ENCODE data around the gene CACNA2D3. TPM values are rescaled to one million over a fixed set of nuclear protein-coding genes. Genes with fewer than 3 reads are reported as not detected.
"Not testable (repeated sequence)": the region's sequence is repeated elsewhere in the genome, so short reads cannot be mapped to it uniquely, and the experiment has no call there.

CACNA2D3 gene
- total RNA-seq, 2 experiments from 2014 or later = not detected

- Mint-ChIP-seq H3K27me3 (peaks cover 1% of the 10 kb centered on the region), H3K4me1 (no peaks in the 10 kb centered on the region), H3K9me3 (peaks cover 11% of the 10 kb centered on the region), H3K36me3 (no peaks in the 10 kb centered on the region), H3K4me3 (no peak overlapping the region), H3K27ac (no peak overlapping the region)
- DNase-seq = no peak
Observed at GRCh38 chr3:54458357-54458756, 336.0 kb downstream of the CACNA2D3 start.

DNA sequence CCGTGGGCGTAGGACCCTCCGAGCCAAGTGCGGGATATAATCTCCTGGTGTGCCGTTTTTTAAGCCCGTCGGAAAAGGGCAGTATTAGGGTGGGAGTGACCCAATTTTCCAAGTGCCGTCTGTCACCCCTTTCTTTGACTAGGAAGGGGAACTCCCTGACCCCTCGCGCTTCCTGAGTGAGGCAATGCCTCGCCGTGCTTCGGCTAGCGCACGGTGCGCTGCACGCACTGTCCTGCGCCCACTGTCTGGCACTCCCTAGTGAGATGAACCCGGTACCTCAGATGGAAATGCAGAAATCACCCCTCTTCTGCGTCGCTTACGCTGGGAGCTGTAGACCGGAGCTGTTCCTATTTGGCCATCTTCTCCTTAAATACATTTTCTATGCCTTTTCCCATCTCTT, 342.2 kb downstream of the CACNA2D3 start:
- not testable (repeated sequence) for H3K27ac Mint-ChIP-seq, DNase-seq, H3K4me3 Mint-ChIP-seq, H3K27me3 Mint-ChIP-seq, H3K36me3 Mint-ChIP-seq, H3K9me3 Mint-ChIP-seq, H3K4me1 Mint-ChIP-seq

DNA sequence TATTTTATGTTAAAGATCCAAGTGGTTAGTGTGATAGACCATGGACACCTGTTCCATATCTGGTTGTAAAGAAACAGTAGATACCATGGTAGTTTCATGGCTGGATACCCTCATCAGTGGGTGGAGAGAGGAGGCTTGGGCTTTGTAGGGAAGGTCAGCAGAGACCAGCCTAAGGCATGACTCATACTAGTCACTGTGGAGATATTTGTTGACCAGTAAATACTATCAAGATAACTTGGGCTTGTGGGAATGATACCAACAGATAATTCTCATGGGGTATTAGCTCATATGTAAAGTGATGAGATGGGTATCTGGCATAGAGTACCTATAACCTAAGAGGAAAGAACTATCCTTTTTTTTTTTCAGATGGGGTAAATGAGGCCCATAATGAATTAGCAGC, 354.5 kb downstream of the CACNA2D3 start:
- no peak overlapping the region for H3K27ac Mint-ChIP-seq
- DNase-seq = no peak
- no peaks in the 10 kb centered on the region for H3K27me3 Mint-ChIP-seq
- no peak overlapping the region for H3K4me3 Mint-ChIP-seq
- H3K9me3 Mint-ChIP-seq = peaks cover 25% of the 10 kb centered on the region
- no peaks in the 10 kb centered on the region for H3K36me3 Mint-ChIP-seq
- H3K4me1 Mint-ChIP-seq = no peaks in the 10 kb centered on the region

GRCh38 chr3:54481606-54482365, 359.4 kb downstream of the CACNA2D3 start:
- no peaks in the 10 kb centered on the region for H3K4me1 Mint-ChIP-seq
- no peak overlapping the region for H3K27ac Mint-ChIP-seq
- H3K36me3 Mint-ChIP-seq = no peaks in the 10 kb centered on the region
- no peak for DNase-seq
- H3K9me3 Mint-ChIP-seq = peaks cover 3% of the 10 kb centered on the region
- no peaks in the 10 kb centered on the region for H3K27me3 Mint-ChIP-seq
- no peak overlapping the region for H3K4me3 Mint-ChIP-seq

DNA sequence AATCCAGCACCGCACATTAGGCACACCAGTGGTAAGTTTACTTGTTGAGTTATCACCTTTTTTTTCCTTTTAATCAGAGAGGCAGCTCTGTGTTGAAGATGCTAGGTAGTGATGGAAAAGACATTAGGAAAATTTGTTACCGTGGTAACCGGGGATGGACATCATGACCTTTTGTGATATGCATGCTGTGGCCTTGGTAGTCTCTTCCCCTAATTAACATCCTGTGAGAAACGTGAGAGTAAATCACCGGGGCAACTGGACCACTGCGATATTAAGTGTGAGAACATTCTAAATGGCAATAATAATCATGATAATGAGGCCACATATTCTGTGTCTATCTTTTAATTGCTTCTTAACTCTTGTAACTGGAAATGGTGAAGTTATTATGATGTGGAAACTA, 362.0 kb downstream of the CACNA2D3 start:
- H3K27me3 Mint-ChIP-seq = no peaks in the 10 kb centered on the region
- no peaks in the 10 kb centered on the region for H3K9me3 Mint-ChIP-seq
- no peak overlapping the region for H3K27ac Mint-ChIP-seq
- H3K36me3 Mint-ChIP-seq = no peaks in the 10 kb centered on the region
- H3K4me3 Mint-ChIP-seq = no peak overlapping the region
- H3K4me1 Mint-ChIP-seq = no peaks in the 10 kb centered on the region
- DNase-seq = no peak

GRCh38 chr3:54486317-54486716, 364.0 kb downstream of the CACNA2D3 start:
- no peaks in the 10 kb centered on the region for H3K36me3 Mint-ChIP-seq
- H3K27ac Mint-ChIP-seq = no peak overlapping the region
- no peak overlapping the region for H3K4me3 Mint-ChIP-seq
- DNase-seq = no peak
- H3K4me1 Mint-ChIP-seq = no peaks in the 10 kb centered on the region
- no peaks in the 10 kb centered on the region for H3K27me3 Mint-ChIP-seq
- no peaks in the 10 kb centered on the region for H3K9me3 Mint-ChIP-seq

GRCh38 chr3:54488297-54488696, 365.9 kb downstream of the CACNA2D3 start:
- H3K4me3 Mint-ChIP-seq = no peak overlapping the region
- no peak overlapping the region for H3K27ac Mint-ChIP-seq
- H3K27me3 Mint-ChIP-seq = no peaks in the 10 kb centered on the region
- H3K36me3 Mint-ChIP-seq = no peaks in the 10 kb centered on the region
- H3K9me3 Mint-ChIP-seq = peaks cover under 1% of the 10 kb centered on the region
- DNase-seq = no peak
- no peaks in the 10 kb centered on the region for H3K4me1 Mint-ChIP-seq

GRCh38 chr3:54494209-54494608, 371.9 kb downstream of the CACNA2D3 start:
- Mint-ChIP-seq H3K36me3 (no peaks in the 10 kb centered on the region), H3K27me3 (no peaks in the 10 kb centered on the region), H3K4me1 (no peaks in the 10 kb centered on the region), H3K9me3 (peaks cover 11% of the 10 kb centered on the region), H3K27ac (no peak overlapping the region), H3K4me3 (no peak overlapping the region)
- no peak for DNase-seq

GRCh38 chr3:54506603-54507002, 384.3 kb downstream of the CACNA2D3 start:
- no peaks in the 10 kb centered on the region for H3K4me1 Mint-ChIP-seq
- no peak overlapping the region for H3K27ac Mint-ChIP-seq
- H3K27me3 Mint-ChIP-seq = peaks cover 3% of the 10 kb centered on the region
- no peak overlapping the region for H3K4me3 Mint-ChIP-seq
- DNase-seq = no peak
- no peaks in the 10 kb centered on the region for H3K9me3 Mint-ChIP-seq
- H3K36me3 Mint-ChIP-seq = no peaks in the 10 kb centered on the region

GRCh38 chr3:54507876-54508460, 385.6 kb downstream of the CACNA2D3 start:
- Mint-ChIP-seq H3K4me3 (no peak overlapping the region), H3K27me3 (peaks cover 3% of the 10 kb centered on the region), H3K36me3 (no peaks in the 10 kb centered on the region), H3K27ac (no peak overlapping the region), H3K4me1 (no peaks in the 10 kb centered on the region), H3K9me3 (no peaks in the 10 kb centered on the region)
- no peak for DNase-seq

DNA sequence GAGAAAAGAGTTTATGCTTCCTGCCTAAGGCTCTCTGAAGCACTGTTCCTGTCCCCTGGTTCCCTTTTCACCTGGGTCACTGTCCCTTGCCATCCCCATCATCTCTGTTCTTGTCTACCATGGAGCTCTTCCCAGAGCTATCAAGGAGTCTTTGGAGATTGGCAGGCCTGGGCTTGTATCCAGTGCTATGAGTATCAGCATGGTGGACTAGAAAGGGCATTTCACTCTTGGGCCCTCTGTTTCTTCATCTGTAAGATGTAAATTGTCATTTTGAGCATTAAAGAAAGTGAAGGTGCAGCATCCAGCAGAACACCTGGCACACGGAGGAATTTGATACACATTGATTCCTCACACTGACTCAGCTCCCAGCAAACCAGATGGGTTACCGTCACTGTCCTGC, 388.2 kb downstream of the CACNA2D3 start:
- H3K9me3 Mint-ChIP-seq = no peaks in the 10 kb centered on the region

DNA sequence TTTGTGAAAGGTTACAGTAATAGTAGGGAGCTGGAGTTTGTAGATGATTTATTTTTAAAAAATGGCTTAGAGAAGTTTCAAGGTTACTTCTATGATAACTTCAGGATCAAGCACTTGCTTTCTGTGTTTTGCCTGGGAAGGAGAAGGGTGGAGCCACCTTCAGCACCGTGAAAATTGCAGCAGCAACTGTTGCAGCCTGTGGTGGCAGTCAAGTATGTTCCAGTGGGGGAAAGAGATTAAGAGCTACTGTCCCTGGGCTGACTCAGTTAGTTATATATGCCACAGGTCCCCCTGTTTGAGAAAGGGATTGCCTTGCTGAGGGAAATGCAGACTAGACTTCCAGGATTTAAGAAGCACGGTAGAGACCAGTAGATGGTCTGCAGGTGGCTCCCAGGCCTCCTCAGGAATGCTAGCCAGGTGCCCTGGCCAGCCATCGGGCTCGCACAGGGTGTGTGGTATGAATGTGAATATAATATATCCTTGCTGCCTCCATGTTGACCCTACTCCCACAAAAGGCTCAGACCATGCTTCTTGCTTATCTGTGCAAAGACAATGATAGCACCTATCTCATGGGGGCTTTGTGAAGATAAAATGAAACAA, 389.5 kb downstream of the CACNA2D3 start:
- H3K4me3 Mint-ChIP-seq = no peak overlapping the region
- no peaks in the 10 kb centered on the region for H3K36me3 Mint-ChIP-seq
- H3K4me1 Mint-ChIP-seq = no peaks in the 10 kb centered on the region
- peaks cover 3% of the 10 kb centered on the region for H3K27me3 Mint-ChIP-seq
- H3K9me3 Mint-ChIP-seq = no peaks in the 10 kb centered on the region
- no peak overlapping the region for H3K27ac Mint-ChIP-seq
- no peak for DNase-seq

More for the DNA sequence above, 388.2 kb downstream of the CACNA2D3 start:
- H3K27ac Mint-ChIP-seq = no peak overlapping the region
- H3K36me3 Mint-ChIP-seq = no peaks in the 10 kb centered on the region
- peaks cover 3% of the 10 kb centered on the region for H3K27me3 Mint-ChIP-seq
- no peak for DNase-seq
- no peak overlapping the region for H3K4me3 Mint-ChIP-seq
- H3K4me1 Mint-ChIP-seq = no peaks in the 10 kb centered on the region

- Mint-ChIP-seq H3K27me3 (no peaks in the 10 kb centered on the region), H3K4me1 (no peaks in the 10 kb centered on the region), H3K9me3 (no peaks in the 10 kb centered on the region), H3K4me3 (no peak overlapping the region), H3K27ac (no peak overlapping the region), H3K36me3 (no peaks in the 10 kb centered on the region)
- no peak for DNase-seq
Observed at GRCh38 chr3:54514006-54514405, 391.7 kb downstream of the CACNA2D3 start.

- H3K4me3 Mint-ChIP-seq = no peak overlapping the region
- H3K36me3 Mint-ChIP-seq = no peaks in the 10 kb centered on the region
- H3K27me3 Mint-ChIP-seq = no peaks in the 10 kb centered on the region
- H3K4me1 Mint-ChIP-seq = no peaks in the 10 kb centered on the region
- no peak for DNase-seq
- no peak overlapping the region for H3K27ac Mint-ChIP-seq
- H3K9me3 Mint-ChIP-seq = no peaks in the 10 kb centered on the region
Observed at GRCh38 chr3:54514416-54514815, 392.1 kb downstream of the CACNA2D3 start.

- Mint-ChIP-seq H3K9me3 (no peaks in the 10 kb centered on the region), H3K27me3 (no peaks in the 10 kb centered on the region), H3K27ac (no peak overlapping the region), H3K4me1 (no peaks in the 10 kb centered on the region), H3K4me3 (no peak overlapping the region), H3K36me3 (no peaks in the 10 kb centered on the region)
- DNase-seq = no peak
Observed at GRCh38 chr3:54515441-54516213, 393.3 kb downstream of the CACNA2D3 start.
